ENCODE measurements around the gene ISG15.
A peak's percentile ranks its signal among the peaks of the same experiment; 100 is the strongest.
"Not testable (repeated sequence)": the region's sequence is repeated elsewhere in the genome, so short reads cannot be mapped to it uniquely, and the experiment has no call there.

Gene ISG15

DNA sequence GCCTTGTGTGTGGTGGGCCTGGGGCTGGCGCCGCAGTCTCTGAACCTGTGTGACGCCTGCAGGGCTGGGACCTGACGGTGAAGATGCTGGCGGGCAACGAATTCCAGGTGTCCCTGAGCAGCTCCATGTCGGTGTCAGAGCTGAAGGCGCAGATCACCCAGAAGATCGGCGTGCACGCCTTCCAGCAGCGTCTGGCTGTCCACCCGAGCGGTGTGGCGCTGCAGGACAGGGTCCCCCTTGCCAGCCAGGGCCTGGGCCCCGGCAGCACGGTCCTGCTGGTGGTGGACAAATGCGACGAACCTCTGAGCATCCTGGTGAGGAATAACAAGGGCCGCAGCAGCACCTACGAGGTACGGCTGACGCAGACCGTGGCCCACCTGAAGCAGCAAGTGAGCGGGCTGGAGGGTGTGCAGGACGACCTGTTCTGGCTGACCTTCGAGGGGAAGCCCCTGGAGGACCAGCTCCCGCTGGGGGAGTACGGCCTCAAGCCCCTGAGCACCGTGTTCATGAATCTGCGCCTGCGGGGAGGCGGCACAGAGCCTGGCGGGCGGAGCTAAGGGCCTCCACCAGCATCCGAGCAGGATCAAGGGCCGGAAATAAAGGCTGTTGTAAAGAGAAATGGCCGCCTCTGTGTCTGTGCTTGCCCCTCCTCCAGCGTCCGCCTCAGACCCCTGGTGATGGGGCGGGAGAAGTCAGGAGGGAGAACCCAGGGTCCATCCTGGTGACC lies 788 bp downstream of the ISG15 start:
- peak; percentile 44 for DNase-seq (ENCODE audit: low read depth)

DNA sequence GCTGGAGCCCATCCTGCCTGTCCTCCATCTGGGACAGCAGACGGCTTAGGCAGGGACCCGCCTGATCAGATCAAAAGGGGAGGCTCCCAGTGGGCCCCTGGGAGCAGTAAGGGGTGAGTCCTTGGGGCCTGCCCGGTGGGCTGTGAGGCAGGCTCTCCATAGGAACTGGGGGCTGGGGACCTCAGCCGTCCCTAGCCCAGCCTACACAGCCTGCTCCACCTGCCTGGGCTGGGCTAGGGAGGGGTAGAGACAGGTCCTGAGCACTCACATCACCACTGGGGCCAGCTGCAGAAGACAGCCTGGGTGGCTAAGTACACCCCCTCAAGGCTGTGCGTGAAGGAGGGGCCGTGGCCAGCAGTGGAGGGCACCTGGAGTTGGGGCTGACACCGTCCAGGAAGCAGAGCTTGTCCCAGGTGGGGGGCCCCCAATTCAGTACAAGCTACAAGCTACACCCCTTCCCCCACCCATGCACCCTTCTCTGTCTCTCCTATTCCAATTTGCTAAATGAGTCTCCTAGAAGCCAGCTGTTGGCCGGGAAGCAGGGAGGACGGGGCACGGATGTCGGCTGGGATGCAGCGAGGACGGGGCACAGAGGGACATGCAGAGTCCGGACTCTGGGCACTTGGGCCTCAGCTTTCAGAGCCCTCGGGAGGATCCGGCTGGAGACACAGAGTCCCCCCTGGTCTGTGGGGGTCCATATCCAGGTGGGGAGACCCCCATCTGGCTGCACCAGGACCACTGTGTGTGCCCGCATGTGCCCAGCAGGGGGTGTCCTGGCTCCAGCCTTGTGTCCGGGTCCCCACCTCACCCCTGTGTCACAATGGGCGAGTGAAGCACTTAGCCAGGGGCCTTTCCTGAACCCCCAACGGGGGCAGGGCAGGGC lies 1.7 kb downstream of the ISG15 start:
- no peak for DNase-seq (ENCODE audit: low read depth)

DNA sequence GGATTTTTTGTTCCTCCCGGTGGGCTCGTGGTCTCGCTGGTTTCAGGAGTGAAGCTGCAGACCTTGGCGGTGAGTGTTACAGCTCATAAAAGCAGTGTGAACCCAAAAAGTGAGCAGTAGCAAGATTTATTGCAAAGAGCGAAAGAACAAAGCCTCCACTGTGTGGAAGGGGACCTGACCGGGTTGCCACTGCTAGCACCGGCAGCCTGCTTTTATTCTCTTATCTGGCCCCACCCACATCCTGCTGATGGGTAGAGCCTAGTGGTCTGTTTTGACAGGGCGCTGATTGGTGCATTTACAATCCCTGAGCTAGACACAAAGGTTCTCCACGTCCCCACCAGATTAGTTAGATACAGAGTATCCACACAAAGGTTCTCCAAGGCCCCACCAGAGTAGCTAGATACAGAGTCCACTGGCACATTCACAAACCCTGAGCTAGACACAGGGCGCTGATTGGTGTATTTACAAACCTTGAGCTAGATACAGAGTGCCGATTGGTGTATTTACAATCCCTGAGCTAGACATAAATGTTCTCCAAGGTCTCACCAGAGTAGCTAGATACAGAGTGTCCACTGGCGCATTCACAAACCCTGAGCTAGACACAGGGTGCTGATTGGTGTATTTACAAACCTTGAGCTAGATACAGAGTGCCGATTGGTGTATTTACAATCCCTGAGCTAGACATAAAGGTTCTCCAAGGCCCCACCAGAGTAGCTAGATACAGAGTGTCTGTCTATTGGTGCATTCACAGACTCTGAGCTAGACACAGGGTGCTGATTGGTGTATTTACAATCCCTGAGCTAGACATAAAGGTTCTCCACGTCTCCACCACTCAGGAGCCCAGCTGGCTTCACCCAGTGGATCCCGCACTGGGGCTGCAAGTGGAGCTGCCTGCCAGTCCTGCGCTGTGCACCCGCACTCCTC lies 4.4 kb downstream of the ISG15 start:
- DNase-seq (ENCODE audit: low read depth) = not testable (repeated sequence)

DNA sequence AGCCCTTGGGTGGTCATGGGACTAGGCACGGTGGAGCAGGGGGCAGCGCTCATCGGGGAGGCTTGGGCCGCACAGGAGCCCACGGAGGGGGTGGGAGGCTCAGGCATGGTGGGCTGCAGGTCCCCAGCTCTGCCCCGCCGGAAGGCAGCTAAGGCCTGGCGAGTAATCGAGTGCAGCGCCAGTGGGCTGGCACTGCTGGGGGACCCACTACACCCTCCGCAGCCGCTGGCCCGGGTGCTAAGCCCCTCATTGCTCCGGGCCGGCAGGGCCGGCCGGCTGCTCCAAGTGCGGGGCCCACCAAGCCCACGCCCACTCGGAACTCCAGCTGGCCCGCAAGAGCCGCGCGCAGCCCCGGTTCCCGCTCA lies 5.0 kb downstream of the ISG15 start:
- DNase-seq (ENCODE audit: low read depth) = not testable (repeated sequence)

DNA sequence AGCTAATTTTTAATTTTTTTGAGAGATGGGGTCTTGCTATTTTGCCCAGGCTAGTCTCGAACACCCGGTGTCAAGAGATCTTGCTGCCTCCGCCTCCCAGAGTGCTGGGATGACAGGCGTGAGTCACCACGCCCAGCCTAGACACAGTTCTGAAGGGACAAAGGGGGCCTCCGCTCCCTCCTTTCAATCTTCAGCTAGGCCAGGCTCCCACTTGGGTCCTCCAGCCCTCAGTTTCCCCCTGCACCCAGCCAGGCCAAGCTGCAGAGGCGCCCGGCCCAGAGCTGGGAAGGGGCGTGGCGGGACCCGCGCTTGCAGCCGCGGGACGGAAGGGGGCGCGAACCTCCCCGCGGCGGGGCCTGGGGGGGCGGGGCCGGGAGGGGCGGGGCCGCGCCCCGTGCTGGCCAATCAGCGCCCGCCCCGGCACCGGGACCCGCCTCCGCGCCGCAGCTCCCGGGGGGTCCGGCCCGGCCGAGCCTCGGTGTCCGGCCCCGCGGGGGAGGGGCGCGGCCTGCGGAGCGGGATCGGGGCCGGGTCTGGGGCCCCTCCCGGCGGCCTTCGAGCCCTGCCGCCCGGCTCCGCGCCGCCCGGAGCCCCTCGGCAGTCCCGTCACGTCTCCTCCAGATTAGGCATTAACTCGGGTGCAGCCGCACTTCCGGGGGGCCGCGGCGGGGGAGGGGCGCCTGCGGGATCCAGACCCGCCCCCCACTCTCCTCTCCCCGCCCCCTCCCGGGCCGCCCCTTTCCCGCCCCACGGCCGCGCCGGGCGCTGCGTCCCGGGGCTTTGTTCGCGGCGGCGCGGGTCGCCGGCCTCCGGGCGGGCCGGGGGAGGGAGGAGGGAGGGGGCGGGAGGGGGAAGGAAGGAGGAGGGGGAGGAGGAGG lies 6.1 kb downstream of the ISG15 start:
- DNase-seq (ENCODE audit: low read depth) = peak; percentile 79

DNA sequence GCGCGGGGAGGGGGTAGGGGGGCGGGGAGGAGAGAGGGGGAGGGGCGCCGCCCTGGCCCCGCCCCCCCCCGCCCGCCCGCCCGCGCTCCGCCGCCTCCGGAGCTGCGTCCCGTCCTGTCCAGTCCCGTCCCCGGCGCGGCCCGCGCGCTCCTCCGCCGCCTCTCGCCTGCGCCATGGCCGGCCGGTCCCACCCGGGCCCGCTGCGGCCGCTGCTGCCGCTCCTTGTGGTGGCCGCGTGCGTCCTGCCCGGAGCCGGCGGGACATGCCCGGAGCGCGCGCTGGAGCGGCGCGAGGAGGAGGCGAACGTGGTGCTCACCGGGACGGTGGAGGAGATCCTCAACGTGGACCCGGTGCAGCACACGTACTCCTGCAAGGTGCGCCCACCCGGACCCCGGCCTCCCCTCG lies 6.7 kb downstream of the ISG15 start, which contains the start of gene AGRN:
AGRN (plus strand) TSS at position 121 of the 405 bp plus-strand sequence; CDS start at position 174, 53 bp downstream.
- peak; percentile 25 for DNase-seq (ENCODE audit: low read depth)

DNA sequence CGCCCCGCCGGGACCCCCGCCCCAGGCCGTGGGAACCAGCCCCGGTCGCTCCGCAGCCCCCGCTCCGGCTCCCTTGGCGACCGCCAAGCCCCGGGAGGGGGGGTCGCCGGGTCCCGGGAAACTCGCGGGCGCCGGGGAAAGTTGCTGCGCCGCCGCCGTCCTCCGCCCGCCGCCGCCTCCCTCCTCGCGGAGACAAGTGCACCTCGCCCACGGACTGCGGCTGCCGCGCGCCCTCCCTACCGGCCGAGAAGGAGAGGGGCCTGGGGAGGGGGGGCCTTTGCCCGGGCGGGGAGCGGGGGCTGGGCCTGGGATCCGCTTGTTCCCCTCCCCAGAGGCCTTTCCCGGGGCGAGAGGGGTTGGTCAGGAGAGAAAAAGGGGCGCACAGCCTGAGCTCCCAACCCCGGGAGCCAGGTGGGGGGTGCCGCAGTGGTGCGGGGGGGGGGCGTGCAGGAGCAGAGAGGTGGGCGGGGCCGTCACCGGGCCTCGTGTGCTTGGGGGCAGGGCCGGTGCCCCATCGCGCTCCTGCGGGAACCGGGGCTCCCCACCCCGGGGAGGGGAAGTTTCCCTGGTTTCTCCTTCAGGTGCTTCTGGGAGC lies 7.2 kb downstream of the ISG15 start:
- peak; percentile 28 for DNase-seq (ENCODE audit: low read depth)

DNA sequence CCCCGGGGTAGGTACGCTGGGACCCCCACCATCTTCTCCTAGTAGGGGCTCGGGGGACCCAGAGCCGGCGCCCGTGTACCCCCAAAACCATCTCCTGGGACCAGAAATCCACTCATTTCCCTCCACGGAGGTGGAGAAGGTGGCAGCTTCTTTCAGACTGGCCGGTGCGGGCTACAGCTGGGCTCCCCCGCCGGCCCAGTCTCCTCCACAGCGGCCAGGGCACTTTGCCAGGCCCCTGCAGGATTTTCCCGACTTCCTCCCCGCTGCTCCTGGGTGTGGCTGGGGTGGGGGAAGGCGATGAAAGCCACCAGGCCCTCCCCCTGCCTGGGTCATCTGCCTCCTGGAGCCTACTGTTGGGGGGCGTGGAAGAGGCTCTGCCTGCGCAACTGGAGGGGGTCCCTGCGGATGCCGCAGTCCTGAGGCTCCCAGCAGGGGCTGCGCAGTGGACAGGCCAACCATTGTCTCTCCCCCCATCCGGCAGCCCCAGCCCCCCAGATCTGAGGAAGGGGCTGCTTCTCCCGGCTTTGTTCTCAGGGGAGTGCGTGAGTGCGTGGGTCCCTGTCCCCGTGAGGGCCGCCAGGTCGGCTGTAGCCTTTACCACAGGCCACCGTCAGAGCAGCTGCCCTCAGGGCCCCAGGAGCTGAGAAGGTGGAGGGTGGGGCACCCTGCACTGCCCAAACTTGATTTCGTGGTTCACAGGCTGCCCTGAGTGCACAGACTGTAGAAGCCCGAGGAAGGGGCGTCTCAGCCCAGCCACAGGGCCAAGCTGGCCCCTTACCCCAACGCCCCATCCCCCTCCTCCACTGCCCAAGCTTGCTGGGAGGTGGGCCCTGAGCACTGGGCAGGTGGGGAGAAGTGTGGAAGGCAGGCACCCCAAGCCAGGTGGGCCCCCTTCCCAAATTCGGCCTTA lies 8.0 kb downstream of the ISG15 start:
- DNase-seq (ENCODE audit: low read depth) = peak; percentile 75

DNA sequence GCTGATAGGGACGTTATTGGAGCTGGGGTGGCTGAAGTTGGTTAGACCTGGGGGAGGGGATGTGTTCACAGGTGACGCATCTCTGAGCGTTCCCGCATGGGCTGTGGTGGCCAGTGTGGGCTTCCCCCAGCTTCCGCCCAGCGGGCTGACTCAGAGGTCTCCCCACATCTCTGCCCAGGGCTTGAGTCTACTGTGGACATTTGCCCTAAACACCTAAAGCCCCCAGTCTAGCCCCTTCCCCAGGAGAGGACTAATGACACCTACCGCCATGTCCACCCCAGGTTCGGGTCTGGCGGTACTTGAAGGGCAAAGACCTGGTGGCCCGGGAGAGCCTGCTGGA lies 8.6 kb downstream of the ISG15 start:
- peak; percentile 82 for DNase-seq (ENCODE audit: low read depth)

DNA sequence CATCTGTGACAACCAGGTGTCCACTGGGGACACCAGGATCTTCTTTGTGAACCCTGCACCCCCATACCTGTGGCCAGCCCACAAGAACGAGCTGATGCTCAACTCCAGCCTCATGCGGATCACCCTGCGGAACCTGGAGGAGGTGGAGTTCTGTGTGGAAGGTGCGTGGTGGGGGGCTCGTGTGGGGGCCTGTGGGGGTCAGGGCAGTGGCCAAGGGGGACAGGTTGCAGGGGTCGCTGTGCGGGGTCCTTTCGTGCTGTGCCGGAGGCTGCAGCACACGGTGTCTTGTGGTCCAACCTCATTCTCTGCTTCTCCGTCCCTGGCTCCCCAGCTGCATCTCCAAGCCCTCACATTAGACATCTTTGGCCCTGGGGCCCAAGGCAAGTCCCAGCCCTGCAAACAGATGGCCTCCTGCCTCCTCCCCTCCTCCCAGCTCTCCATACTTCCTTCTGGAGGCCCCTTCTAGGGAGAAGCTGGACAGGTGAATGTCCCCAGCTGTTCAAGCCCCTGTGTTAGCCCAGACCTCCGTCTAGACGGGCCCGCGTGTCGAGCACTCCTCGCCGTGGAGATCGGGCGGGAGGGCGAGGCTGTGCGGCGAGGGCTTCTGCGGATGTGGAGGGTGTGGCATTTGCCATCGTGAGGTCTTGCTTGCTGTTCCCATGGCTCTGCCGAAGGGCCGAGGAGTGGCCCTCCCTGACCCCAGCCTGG lies 9.2 kb downstream of the ISG15 start:
- DNase-seq (ENCODE audit: low read depth) = no peak

DNA sequence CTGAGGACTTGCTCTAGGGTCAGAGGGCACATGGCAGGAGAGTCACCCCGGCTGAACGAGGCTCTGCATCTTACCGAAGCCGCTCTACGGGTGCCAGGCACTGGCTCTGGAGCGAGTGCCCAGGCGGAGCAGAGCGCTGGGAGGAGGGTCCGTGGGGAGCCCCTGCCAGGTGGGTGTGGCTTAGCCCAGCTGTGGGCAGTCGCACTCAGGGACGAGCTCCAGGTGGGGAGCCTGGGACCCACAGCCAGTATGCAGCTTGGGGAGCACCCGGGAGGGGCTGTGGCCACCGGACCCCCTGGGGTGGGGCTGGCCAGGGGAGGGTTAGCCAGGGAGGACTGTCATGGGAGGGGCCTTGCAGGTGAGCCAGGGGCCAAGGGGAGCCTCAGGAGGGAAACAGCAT lies 10.4 kb downstream of the ISG15 start:
- no peak for DNase-seq (ENCODE audit: low read depth)

DNA sequence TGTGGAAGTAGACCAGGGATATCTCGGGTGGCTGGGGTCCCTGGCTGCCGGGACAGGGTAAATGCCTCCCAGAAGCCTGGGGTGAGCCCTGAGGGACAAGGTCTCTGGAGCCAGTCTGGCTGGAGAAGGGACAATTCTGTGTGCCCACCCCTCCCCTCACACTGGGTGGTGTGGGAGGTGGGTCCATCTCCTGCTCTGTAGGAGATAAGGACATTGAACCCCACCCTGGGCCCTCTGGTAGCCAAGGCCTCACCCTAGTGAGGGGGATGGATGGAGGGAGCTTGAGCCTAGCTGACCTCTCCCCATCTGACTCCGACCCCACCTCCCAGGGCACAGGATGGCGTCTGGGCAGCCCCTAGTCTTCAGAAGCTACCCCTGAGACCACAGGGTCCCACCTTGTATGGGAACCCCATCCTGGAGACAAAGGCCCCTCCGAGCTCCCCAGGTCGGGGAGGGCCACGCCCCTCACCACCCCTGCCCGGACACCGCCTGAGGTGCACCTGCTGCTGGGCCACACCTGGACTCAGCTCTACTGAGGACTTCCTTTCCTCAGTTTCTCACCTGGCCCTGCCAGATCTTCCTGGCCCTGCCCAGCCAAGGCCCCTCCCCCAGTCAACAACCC lies 11.0 kb downstream of the ISG15 start:
- DNase-seq (ENCODE audit: low read depth) = no peak

DNA sequence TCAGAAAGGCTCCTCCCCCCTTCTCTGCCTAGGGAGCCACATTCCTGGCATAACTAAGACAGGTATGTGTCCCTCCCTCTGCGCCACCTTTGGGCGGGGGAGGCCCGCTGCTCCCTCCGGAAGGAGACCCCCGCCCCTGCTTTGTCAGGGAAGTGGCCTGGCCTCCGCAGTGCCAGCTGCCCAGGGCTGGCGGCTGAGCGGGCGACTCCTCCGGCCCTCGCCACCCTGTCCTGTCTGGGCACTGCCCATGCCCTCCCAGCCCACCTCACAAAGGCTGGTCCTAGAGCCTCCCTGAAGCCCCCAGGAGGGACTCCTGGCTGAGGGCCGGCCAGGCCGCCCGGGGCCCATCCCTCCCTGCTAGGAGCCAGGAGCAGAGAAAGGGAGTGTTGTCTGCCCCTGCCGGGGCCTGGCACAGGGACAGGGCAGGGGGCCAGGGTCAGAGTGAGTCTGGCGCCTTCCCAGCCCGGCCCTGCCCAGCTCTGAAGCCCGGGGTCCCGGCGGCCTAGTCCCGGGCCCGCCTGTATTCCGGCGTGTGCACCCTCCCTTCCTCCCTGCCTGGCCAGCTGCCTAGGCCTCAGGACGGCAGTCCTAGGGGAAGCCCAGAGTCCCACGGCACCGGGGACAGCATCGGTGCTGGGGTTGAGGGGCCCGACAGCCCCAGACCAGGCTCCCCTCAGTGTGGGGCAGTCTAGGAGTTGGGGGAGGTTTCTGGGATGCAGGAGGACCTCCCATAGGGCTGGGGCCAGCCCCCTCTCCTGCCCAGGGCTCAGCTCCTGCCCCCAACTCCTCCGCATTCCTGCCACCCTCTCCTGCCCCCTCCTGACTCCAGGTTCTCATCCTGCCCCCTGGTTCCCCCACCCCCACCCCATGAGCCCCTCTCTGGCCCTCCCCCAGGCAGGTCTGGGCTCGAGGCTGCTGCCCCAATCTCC lies 11.7 kb downstream of the ISG15 start:
- DNase-seq (ENCODE audit: low read depth) = peak; percentile 33

DNA sequence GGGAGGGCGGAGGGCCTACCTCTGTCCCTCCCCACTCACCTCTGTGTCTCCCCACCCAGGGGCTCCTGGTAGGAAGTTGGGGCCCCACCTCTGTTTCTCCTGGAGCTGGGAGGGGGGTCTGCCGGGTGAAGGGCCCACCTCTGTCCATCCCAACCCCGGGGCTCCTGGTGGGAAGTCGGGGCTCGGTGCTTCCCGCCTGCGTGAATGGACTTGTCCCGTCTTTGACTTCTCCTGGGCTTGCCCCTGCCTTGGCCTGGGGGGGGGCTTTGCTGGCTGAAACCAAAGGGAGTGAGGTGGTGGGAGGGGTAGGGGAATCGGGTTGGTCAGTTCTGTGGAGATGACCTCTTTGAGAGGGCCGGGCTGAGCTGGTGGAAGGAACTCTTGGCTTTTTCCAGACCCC lies 12.4 kb downstream of the ISG15 start:
- DNase-seq (ENCODE audit: low read depth) = no peak

DNA sequence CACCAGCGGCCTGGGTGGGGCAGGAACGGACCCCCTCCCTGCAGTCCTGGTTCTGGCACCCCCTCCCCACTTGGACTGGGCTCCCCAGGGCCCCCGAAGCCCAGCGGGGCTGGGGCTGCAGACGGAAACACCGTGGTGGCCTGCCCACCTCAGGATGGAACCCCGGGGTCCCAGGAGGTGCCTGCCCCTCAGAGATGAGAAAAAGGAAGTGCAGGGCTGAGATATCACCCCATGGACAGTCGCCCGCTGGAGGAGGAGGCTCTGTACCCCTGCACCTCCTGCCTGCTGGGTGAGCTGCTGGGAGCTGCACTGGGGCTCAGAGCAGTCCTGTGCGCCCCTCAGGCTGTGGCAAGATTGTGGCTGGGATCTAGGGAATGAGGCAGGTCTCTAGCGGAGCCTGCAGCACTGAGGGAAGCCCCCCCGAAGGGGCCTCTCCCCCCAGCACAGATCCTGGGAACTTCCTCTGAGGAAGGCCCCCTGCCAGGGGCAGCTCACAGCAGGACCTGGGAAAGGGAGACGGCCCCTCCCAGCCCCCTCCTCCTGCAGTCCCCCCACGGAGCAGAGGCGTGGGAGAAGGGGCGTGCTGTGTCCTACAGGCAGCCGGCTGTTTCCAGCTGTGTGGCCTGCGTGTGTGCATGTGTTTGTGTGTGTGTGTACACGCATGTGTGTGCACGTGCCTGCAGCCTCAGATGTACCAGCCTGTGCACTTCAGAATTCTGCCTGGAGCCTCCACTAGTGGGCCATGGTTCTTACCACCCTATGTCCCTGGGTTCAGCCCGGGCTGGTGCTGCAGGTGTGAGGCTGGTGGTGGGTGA lies 13.5 kb downstream of the ISG15 start:
- no peak for DNase-seq (ENCODE audit: low read depth)

DNA sequence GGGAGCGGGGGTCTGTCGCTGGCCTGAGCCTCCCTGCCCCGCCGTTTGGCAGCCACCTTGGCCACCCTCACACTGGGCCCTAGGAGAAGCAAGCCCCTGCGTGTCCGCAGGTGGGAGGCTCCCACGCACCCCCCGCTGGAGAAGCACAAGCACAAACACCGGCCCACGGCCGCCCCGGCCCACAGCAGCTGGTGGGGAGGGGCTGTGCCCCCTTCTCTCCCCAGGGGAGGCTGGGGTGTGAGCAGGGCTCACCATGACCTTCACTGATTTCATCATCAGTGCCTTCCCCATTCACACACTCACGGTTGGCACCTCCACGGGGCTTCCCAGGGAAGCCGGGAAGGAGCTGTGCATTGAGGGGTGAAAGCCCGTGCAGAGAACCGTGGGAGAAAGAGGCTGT lies 14.5 kb downstream of the ISG15 start:
- DNase-seq (ENCODE audit: low read depth) = no peak

All from iris pigment epithelial cell (primary cell).